Measurements from ENCODE around the gene EIF3L.
A peak's percentile ranks its signal among the peaks of the same experiment; 100 is the strongest.

The EIF3L gene

GRCh38 chr22:37906364-37907008, 57.3 kb downstream of the EIF3L start:
- no peak for DNase-seq

GRCh38 chr22:37907036-37907954, 58.1 kb downstream of the EIF3L start:
- DNase-seq: peak; percentile 21

- DNase-seq: no peak
Observed at GRCh38 chr22:37909766-37910165, 60.5 kb downstream of the EIF3L start.

DNA sequence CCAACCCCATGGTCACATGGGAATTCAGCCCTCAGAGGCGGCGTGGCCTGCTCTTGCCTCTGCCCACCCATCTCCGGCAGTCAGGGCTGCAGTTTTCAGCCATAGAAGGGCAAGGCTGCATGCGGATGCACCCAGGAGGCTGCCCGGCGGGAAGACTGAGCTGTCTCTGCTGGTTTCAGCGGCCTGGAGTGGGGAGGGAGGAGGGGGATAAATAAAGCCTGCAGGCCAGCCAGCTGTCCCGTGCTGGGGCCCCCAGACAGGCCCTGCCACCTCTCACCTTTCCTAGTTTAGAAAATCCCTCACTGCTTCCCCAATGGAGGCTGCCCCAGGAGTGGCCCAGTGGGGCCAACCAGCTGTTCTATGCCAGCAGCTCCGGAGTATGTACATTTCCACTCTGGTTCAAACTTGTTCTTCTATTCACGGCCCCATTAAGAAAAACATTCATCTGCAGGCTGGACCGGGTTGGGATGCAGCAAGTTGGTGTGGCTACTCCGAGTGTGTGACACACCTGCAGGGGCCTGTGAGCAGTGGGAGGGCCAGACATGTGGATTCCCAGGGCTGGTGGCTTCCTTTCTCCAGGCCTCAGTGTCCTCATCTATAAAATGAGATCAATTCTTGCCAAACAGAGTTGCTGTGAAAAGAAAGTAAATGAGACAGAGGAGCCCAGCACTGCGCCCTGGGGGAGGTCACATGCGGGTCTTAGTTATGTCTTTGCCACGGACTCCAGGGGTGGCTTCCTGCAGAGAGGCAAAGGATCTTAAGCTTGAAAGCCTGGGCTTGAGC, 61.9 kb downstream of the EIF3L start:
- DNase-seq: no peak

DNA sequence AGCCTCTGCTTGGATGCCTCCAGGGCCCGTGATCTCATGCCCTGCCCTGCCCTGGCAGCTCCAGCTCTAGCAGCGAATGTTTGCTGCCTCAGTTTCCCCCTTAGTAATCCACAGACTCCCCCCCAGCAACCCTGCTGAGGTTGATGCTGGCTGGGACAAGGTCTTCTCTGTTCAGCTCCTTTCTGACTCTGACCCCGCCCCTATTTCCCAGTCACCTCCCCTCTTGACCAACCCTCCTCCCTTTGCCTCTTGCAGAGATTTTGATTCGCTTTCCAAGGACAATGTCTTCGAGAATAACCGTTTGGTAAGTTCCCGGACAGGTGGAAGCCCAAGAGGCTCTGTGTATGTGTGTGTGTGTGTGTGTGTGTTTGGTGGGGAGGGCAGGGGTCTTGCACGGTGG, 62.5 kb downstream of the EIF3L start:
- DNase-seq: no peak

- DNase-seq: no peak
Observed at GRCh38 chr22:37912171-37912570, 63.0 kb downstream of the EIF3L start.

- no peak for DNase-seq
Observed at GRCh38 chr22:37913233-37913721, 64.1 kb downstream of the EIF3L start.

DNA sequence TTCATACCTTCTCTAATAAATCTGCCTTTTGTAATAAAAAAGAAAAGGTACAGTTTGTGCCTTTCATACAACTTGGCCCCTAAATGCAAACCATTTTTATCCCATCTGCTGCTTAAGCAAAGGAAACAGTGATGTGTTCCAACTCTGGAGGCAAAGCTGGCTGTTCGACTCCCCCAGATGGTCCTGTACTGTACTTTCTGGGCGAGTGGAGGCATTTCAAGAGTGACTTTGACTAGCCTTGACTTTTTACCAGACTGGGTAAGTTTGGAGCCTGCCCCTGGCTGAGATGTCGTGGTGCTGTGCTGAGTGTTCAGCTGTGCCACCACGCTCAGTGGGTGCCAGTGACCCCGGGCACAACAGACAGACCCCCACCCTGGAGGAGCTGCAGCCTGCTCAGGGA, 67.1 kb downstream of the EIF3L start:
- DNase-seq: no peak

- no peak for DNase-seq
Observed at GRCh38 chr22:37917874-37918548, 68.8 kb downstream of the EIF3L start.

- DNase-seq: no peak
Observed at GRCh38 chr22:37918580-37919270, 69.5 kb downstream of the EIF3L start.

- no peak for DNase-seq
Observed at GRCh38 chr22:37920126-37920525, 70.9 kb downstream of the EIF3L start.

GRCh38 chr22:37922191-37922590, 73.0 kb downstream of the EIF3L start:
- no peak for DNase-seq

DNA sequence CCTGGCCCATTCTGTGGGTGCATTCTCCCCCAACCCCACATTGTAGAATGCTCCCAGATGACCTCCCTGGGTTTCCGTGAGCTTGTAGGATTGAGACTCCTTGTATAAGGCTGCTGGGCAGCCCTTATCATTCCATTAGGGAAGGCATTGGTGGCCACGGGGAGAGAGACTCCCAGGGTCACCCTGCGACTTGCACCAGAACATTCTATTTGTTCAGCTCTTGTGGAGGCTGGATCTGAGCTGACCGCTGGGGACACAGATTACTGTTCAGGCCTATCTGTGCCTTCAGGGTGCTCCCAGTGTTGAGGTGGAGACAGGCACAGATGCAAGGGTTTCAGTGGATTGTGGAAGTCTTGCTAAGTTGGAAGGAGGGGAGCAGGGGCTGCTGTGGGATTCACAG, 74.7 kb downstream of the EIF3L start:
- DNase-seq: no peak

- no peak for DNase-seq
Observed at GRCh38 chr22:37924386-37925065, 75.3 kb downstream of the EIF3L start.

DNA sequence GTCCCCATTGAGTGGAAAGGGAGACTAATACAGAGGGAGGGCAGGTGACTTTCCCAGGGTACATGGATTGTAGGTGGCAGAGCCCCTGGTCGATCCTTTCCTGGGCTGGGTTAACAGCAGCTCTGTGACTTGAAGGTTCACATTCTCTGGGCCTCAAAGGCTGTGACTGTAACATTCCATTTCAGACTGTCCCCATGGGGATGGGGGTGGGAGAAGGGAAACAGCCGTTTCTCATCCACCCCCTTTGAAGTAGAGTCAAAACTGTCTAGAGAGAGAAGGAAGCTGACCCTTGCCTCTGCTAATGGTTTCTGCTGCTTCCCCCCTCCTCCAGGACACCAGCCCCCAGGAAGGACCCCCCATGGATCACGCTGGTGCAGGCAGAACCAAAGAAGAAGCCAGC, 76.1 kb downstream of the EIF3L start:
- DNase-seq: no peak

DNA sequence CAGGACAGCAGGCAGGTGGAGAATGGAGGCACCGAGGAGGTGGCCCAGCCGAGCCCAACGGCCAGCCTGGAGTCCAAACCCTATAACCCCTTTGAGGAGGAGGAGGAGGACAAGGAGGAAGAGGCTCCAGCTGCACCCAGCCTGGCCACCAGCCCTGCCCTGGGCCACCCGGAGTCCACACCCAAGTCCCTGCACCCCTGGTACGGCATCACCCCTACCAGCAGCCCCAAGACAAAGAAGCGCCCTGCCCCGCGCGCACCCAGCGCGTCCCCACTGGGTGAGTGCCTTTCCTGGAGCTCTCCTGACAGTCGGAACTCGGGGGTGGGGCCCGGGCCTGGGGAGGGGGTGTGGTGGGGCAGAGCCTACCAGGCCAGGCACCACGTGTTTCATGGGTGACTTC, 76.5 kb downstream of the EIF3L start:
- DNase-seq: no peak

GRCh38 chr22:37926358-37926757, 77.1 kb downstream of the EIF3L start:
- no peak for DNase-seq

DNA sequence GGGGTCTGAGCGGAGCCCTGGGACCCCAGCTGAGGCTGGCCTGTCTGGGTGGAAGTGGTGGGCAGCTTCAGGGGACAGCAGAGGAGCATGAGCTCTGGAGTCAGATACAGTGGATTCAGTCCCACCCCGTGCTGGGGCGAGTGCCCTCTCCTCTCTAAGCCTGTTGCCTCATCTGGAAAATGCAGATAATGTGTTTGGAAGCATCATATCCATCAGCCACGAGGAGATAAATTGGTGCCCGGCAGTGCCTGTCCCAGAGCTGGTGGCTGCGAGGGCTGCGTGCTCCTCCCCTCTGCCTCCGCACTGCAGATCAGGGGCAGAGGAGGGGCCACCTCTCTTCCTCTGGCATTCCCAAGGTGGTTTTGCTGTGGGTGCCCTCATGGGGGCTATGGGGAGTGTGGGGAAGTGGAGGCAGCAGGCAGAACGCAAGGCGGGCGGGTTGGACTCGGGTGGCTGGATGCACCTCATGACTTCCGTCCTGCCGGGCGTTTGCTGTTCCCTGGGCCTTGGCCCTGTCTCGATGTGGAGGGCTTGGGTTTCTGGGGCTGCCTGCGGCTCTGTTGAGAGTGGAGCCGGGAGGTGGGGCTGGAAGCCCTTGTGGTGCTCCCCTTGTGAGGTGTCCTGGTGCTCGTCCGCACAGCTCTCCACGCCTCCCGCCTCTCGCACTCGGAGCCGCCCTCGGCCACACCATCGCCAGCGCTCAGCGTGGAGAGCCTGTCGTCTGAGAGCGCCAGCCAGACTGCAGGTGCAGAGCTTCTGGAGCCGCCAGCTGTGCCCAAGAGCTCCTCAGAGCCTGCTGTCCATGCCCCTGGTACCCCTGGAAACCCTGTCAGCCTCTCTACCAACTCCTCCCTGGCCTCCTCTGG, 77.8 kb downstream of the EIF3L start:
- no peak for DNase-seq

DNA sequence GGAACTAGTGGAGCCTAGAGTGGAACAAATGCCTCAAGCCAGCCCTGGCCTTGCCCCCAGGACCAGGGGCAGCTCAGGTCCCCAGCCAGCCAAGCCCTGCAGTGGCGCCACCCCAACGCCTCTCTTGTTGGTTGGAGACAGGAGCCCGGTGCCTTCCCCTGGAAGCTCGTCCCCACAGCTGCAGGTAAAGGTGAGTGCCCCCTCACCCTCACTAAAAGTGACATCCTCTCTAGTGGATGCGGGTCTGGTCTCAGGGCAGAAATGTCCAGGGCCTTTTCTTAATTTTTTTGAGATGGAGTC, 78.4 kb downstream of the EIF3L start:
- no peak for DNase-seq

DNA sequence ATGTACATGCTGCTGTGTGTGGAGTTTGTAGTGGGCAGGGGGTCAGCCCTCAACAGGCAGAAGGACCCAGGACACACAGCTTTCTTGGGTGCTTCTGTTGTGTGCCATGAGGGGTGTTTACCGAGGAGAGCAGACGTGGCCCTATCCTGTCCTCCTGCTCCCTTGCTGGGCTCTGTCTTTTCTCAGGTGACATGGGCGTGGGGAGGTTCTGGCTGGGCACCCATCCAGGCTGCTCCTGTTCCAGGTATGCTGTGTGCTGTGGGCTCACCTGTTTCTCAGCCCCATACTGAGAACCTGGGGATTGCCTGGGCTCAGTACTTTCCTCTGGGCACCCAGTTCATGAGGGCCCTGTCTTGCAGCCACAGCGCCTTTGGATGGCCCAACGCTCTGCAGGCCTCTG, 80.2 kb downstream of the EIF3L start:
- no peak for DNase-seq
